GM23338 (cell line): ENCODE results near the gene USP24. TPM values are rescaled to one million over a fixed set of nuclear protein-coding genes. Genes with fewer than 3 reads are reported as not detected.

Experiments used
- ATAC-seq: fragments of 200-7000 bp; cut with Tn5 transposase; 3 replicates; pipeline ENCODE4 v1.9.1; 2020
- DNase-seq: peaks from one replicate; pipeline ENCODE4 v3.0.0-alpha.2; 2015; ENCODE audit warnings: low spot score
- H2AFZ ChIP-seq: fragments of 200-600 bp; sonication (generic); 2 replicates; pipeline ENCODE4 v1.8.0; 2016; ENCODE audit warnings: antibody characterized with exemption, mild to moderate bottlenecking, moderate library complexity
- H3F3A ChIP-seq: fragments of 200-600 bp; sonication (generic); replicated peaks from 2 replicates; pipeline ENCODE4 v1.8.0; 2017; ENCODE audit warnings: antibody characterized with exemption, mixed run types, low read depth
- H3K27ac ChIP-seq: fragments of 200-600 bp; sonication (generic); 2 replicates; pipeline ENCODE4 v1.6.1; 2016; ENCODE audit warnings: low read depth
- H3K27me3 ChIP-seq: fragments of 200-600 bp; sonication (generic); 2 replicates; pipeline ENCODE4 v1.8.0; 2016; ENCODE audit warnings: mild to moderate bottlenecking, mixed run types, moderate library complexity; ENCODE audit not compliant: insufficient read depth
- H3K36me3 ChIP-seq: fragments of 200-600 bp; sonication (generic); 2 replicates; pipeline ENCODE4 v1.8.0; 2016; ENCODE audit warnings: mild to moderate bottlenecking; ENCODE audit not compliant: insufficient read depth
- H3K4me1 ChIP-seq: fragments of 200-600 bp; sonication (generic); 2 replicates; pipeline ENCODE4 v1.8.0; 2016; ENCODE audit warnings: mild to moderate bottlenecking, moderate library complexity; ENCODE audit not compliant: insufficient read depth
- H3K4me2 ChIP-seq: fragments of 200-600 bp; sonication (generic); 2 replicates; pipeline ENCODE4 v1.7.1; 2017; ENCODE audit warnings: mixed run types
- H3K4me3 ChIP-seq: fragments of 200-600 bp; sonication (generic); 2 replicates; pipeline ENCODE4 v1.6.1; 2016; ENCODE audit warnings: mixed run types
- H3K79me2 ChIP-seq: fragments of 200-600 bp; sonication (generic); replicated peaks from 2 replicates; pipeline ENCODE4 v1.8.0; 2017; ENCODE audit warnings: mild to moderate bottlenecking; ENCODE audit not compliant: insufficient read depth
- H3K9me2 ChIP-seq: fragments of 200-600 bp; sonication (generic); 2 replicates; pipeline ENCODE4 v1.8.0; 2017; ENCODE audit not compliant: insufficient read depth
- H4K20me1 ChIP-seq: fragments of 200-600 bp; sonication (generic); replicated peaks from 2 replicates; pipeline ENCODE4 v1.8.0; 2017; ENCODE audit warnings: mild to moderate bottlenecking; ENCODE audit not compliant: insufficient read depth
- H3K27ac Mint-ChIP-seq: 2 replicates; pipeline ENCODE4 v1.8.0; 2020; ENCODE audit warnings: inconsistent platforms, mild to moderate bottlenecking, moderate library complexity, mixed read lengths
- H3K27me3 Mint-ChIP-seq: 3 replicates; pipeline ENCODE4 v1.8.0; 2022; ENCODE audit warnings: low read depth, mild to moderate bottlenecking, moderate library complexity, mixed read lengths, inconsistent platforms; ENCODE audit not compliant: insufficient read depth, poor library complexity
- H3K36me3 Mint-ChIP-seq: 3 replicates; pipeline ENCODE4 v1.8.0; 2021; ENCODE audit warnings: low read depth, mild to moderate bottlenecking, inconsistent platforms, moderate library complexity, mixed read lengths
- H3K4me1 Mint-ChIP-seq: 3 replicates; pipeline ENCODE4 v1.8.0; 2020; ENCODE audit warnings: mild to moderate bottlenecking, inconsistent platforms, mixed read lengths
- H3K4me3 Mint-ChIP-seq: 3 replicates; pipeline ENCODE4 v1.8.0; 2021; ENCODE audit warnings: moderate library complexity, mild to moderate bottlenecking, inconsistent platforms, mixed read lengths
- H3K9me3 Mint-ChIP-seq: 3 replicates; pipeline ENCODE4 v1.8.0; 2020; ENCODE audit warnings: moderate library complexity, mild to moderate bottlenecking, inconsistent platforms, mixed read lengths
- CTCF ChIP-seq, 2 experiments: fragments of 200-600 bp in 1 of 2; sonication (generic) in 1 of 2; conservative IDR thresholded peaks; 2 replicates each; pipeline versions ENCODE4 v1.5.1 to v1.6.1; 2016 to 2017; ENCODE audit warnings: antibody characterized with exemption in 2 of 2, low read depth in 2 of 2, mild to moderate bottlenecking in 2 of 2, moderate library complexity in 1 of 2
- ETS1 ChIP-seq: IDR thresholded peaks from 2 replicates; pipeline ENCODE4 v1.6.1; 2016; ENCODE audit warnings: antibody characterized with exemption
- EZH2 ChIP-seq: fragments of 200-600 bp; sonication (generic); IDR thresholded peaks from one replicate; pipeline ENCODE4 v1.8.0; 2017; ENCODE audit warnings: antibody characterized with exemption, mild to moderate bottlenecking, low read depth; ENCODE audit not compliant: unreplicated experiment
- EZH2phosphoT487 ChIP-seq: fragments of 200-600 bp; sonication (generic); IDR thresholded peaks from one replicate; pipeline ENCODE4 v1.8.1; 2018; ENCODE audit warnings: antibody characterized with exemption; ENCODE audit not compliant: unreplicated experiment
- JUNB ChIP-seq: IDR thresholded peaks from one replicate; pipeline ENCODE4 v1.6.1; 2016; ENCODE audit warnings: antibody characterized with exemption; ENCODE audit not compliant: unreplicated experiment
- NANOG ChIP-seq: IDR thresholded peaks from 2 replicates; pipeline ENCODE4 v1.6.1; 2016; ENCODE audit warnings: antibody characterized with exemption, borderline replicate concordance
- REST ChIP-seq: IDR thresholded peaks from one replicate; pipeline ENCODE4 v1.6.1; 2018; ENCODE audit warnings: antibody characterized with exemption; ENCODE audit not compliant: unreplicated experiment
- STAT1 ChIP-seq: IDR thresholded peaks from one replicate; pipeline ENCODE4 v1.6.1; 2016; ENCODE audit warnings: antibody characterized with exemption; ENCODE audit not compliant: unreplicated experiment
- ZNF331 ChIP-seq: fragments of 250-450 bp; sonication (Bioruptor Pico); IDR thresholded peaks from 2 replicates; pipeline ENCODE4 v1.5.0; 2020; ENCODE audit warnings: low read depth, mild to moderate bottlenecking, moderate library complexity
- ZNF462 ChIP-seq: fragments of 250-450 bp; sonication (Bioruptor Pico); IDR thresholded peaks from 2 replicates; pipeline ENCODE4 v1.5.0; 2020; ENCODE audit warnings: mild to moderate bottlenecking, moderate library complexity
- polyA plus RNA-seq: library from polyadenylated mRNA; unstranded; fragments of >200 nt; fragmentation: Nextera tagmentation; extraction: Ambion mirVana; gene quantifications from 2 replicates; pipeline ENCODE4 v1.2.1, GENCODE V29; 2016
- total RNA-seq: library from RNA; depleted of rRNA; stranded (reverse); fragments of >200 nt; shearing (Covaris generic); gene quantifications from 2 replicates; pipeline ENCODE4 v1.2.3, GENCODE V29; 2014

Gene USP24
- total and polyA plus RNA-seq, 2 experiments from 2014 or later = 12.1 to 32.6 TPM

- DNase-seq = no peak
- no peak for TF ChIP-seq STAT1
- TF ChIP-seq CTCF (conservative IDR thresholded peaks at IDR 0.05; ENCODE audit: low read depth in 2 of 2) = no peak
- no peak for TF ChIP-seq REST
- no peak for TF ChIP-seq EZH2phosphoT487
- TF ChIP-seq ZNF462 (CRISPR knock-in tag) = no peak
- no peak for TF ChIP-seq EZH2
- no peak for TF ChIP-seq ETS1
- no peak for TF ChIP-seq NANOG
- no peak for TF ChIP-seq JUNB
- TF ChIP-seq ZNF331 (CRISPR knock-in tag) = no peak
- no peaks in the 10 kb centered on the region for H3K4me1 ChIP-seq
- H3K4me3 ChIP-seq = no peak overlapping the region
- H3K27ac ChIP-seq = no peak overlapping the region
- H3K36me3 ChIP-seq = no peaks in the 10 kb centered on the region
- H3K79me2 ChIP-seq = peaks cover 76% of the 10 kb centered on the region
- H3K4me3 Mint-ChIP-seq = no peak overlapping the region
- peaks cover 6% of the 10 kb centered on the region for H3K9me3 Mint-ChIP-seq
- peaks cover 2% of the 10 kb centered on the region for H3K27me3 Mint-ChIP-seq
- H2AFZ ChIP-seq = no peak overlapping the region
- no peak overlapping the region for H3K4me2 ChIP-seq
- no peak; the same call in 2 of the 3 replicates for ATAC-seq
- no peaks in the 10 kb centered on the region; the same call in 1 of the 2 replicates for H4K20me1 ChIP-seq
- H3K27ac Mint-ChIP-seq = no peak overlapping the region; the same call in 1 of the 2 replicates
- H3K27me3 ChIP-seq = no peaks in the 10 kb centered on the region
- no peaks in the 10 kb centered on the region; the same call in 2 of the 3 replicates for H3K4me1 Mint-ChIP-seq
- peaks cover 20% of the 10 kb centered on the region for H3K36me3 Mint-ChIP-seq
- no peaks in the 10 kb centered on the region for H3F3A ChIP-seq
- H3K9me2 ChIP-seq = peaks cover 7% of the 10 kb centered on the region
Measured at GRCh38 chr1:55181666-55182065, 33.5 kb downstream of the USP24 start.
